HS-5 (cell line): ENCODE results near the gene PDE6H.

Experiments
- DNase-seq: peaks from one replicate; pipeline ENCODE4 v3.0.0-alpha.2; 2012; ENCODE audit warnings: low read depth

PDE6H gene

GRCh38 chr12:14972816-14973215 is at the start of gene PDE6H:
Gene PDE6H, plus strand, starts transcription at chr12:14973042. Its CDS starts 4,971 bp downstream, at chr12:14978013.
- DNase-seq = no peak

DNA sequence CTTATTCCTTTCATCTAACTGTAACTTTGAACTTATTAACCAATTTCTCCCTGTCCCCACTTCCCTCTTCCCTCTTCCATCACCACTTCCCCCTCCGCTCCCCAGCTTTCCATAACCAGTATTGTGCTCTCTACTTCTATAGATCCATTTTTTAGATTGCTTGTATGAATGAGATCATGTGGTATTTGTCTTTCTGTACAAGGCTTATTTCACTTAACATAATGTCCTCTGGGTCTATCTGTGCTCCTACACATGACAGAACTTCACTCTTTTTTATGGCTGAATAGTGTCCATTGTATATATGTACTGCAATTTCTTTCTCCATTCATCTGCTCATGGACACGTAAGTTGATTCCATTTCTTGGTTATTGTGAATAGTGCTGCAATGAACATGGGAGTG is 48.9 kb upstream of the PDE6H start:
- DNase-seq = no peak

DNA sequence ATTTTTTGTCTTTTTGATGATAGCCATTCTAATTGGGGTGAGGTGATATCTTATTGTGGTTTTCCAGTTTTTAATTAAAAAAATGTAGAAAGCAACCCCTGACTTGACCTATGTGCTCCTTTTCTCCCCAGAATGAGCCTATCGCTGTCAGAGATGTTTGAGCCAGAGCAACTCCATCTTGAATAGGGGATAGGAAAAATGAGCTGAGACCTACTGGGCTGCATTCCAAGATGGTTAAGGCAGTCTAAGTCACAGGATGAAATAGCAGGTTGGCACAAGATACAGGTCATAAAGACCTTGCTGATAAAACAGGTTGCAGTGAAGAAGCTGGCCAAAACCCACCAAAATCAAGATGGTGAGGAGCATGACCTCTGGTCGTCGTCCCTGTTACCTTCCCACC is 48.3 kb upstream of the PDE6H start:
- DNase-seq = no peak

- no peak for DNase-seq
These were observed 45.6 kb upstream of the PDE6H start for GRCh38 chr12:14927267-14927666.

DNA sequence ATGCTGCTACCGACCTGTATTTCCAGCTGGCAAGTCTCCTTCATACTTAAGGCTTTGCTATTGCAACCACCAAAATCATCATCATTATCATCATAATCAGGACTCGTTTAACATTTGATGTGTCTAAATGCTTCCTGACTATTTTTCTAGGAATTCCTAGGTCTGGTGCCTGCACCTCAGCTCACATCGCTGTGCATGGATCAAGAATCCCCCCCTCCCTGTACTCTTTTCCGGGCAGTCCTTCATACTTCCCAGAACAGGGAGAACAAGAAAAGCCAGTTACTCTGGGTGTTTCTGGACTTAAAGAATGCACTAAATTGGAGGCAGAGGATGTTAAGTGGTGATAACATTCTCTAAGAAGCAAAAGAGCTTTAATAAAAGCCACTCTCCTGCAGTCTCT is 43.9 kb upstream of the PDE6H start:
- no peak for DNase-seq

DNA sequence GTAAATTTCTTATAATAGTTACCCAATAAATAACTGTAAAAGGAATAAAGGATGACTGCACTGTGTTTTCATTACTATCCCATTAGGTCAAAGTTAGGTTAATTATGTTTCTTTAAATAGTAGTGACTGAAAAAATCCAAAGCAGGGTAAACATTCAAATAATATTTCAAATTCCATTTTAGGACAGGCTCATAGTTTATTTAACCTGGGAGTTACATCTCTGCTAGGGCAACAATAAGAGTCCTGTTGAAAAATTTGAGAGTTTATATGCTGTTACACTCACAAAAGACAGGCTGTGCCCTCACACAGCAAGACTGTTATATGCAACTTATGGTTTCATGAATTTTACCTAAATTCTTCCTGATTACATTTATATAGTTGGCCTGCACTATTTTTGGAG is 42.5 kb upstream of the PDE6H start:
- DNase-seq = no peak

DNA sequence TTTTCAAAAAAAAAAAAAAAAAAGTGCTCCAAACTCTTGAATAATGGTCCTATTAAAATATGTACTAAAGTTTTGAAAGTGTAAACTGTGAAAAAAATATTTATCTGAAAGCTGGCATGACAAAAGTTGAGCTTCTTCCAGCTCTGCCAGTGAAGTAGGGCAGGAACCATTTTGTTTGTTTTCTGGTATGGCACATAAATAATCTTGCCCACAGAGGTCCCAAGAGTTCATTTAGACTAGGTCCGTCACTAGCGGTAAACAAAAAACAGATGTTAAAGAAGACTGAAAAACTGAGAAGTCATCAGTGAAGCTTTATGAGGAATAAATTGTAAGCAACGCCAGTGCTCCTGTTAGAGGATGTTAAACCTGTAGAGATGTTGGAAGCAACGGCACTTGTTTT is 41.5 kb upstream of the PDE6H start:
- no peak for DNase-seq

DNA sequence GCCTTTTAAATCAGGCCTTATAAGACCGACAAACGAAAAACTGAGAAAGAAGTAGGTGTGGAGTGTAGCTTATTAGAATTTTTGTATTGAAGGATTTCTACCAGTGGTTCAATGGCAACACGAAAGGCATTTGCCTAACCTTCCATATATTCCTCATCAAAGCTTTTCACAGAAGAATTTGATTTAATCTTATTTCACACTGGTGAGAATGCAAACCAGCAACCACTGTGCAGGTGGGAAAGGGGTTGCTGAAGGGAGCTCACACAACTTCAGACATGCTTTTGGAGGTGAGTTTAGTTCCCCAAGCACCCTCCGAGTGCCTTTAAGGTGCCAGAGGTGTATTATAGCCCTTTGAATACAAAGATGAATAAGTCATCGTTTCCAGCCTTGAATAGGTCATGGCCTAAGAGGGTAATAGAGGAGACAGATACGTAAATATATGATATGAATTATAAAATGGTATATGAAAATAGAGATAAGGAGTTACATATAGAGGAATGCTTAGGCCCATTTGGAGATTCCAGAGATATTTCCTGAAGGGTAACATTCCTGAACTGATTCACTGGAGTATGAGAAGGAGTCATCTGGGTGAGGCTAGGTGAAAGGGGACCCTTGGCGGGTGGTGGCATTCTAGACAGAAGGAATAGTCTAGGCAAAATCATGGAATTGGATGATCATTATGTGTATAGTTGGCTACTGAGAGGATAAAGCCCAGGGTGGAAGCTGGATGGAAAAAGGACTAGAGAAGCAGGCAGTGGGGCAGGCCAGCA is 40.9 kb upstream of the PDE6H start:
- no peak for DNase-seq

DNA sequence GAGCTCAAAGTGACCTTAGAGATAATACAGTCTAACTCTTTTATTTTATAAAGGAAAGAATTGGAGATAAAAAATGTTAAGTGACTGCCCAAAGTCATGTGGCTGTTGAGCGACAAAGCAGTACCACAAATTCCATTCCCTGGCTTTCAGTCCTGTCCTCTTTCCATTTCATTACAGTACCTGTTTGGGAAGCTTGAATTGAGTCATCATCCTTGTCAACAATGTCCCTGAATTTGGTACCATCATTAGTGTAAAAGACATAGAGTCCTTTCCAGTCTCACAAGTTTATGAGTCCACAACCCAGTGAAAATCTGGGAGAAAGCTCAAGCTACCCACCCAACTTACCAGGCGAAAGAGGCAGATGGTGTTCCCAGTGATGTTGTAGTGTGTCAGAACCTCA is 38.3 kb upstream of the PDE6H start:
- no peak for DNase-seq

- no peak for DNase-seq
These were observed 37.8 kb upstream of the PDE6H start for GRCh38 chr12:14935031-14935430.

- DNase-seq = no peak
These were observed 36.5 kb upstream of the PDE6H start for GRCh38 chr12:14936224-14936861.

DNA sequence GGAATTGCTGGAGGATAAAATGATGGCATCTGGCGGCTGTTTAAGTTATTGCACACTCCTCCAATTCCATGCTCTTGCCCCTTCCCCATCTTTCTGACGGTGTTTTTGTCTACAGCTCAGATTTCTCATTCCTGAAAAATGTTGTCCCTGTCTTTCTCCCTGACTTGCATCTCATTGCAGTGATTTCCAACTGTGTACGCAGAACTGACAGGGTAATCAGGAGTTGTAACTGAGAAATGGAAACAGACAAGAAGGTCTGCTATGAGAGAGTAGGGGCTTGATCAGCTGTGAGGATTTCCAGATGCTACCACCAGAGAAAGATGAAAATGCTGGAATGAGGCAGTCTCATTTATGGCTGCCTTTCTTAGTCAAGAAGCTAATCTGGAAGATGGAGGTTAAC is 35.8 kb upstream of the PDE6H start:
- DNase-seq = no peak

DNA sequence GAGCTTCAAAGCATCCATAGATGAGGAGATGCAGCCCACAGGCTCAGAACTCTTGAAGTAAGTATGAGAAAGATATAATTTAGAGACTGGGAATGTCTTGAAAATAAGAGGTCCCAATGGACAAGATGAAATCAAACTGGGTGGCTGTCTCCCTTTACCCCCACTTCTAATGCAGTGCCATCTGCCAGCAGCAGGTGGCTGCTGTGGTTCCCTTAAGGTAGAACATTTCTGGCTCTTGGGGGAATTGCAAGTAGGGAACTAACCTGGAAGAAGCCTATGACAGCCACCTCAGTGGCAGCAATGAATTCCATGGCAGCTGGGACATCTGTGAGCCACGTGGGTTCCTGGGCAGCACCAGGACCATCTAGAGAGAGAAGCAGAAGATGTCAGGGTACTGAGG is 35.2 kb upstream of the PDE6H start:
- DNase-seq = no peak

- DNase-seq = no peak
These were observed 34.5 kb upstream of the PDE6H start, which contains the start of gene ERP27 for GRCh38 chr12:14938301-14938700. Gene ERP27, minus strand, starts transcription at chr12:14938537. Its CDS starts 29 bp downstream, at chr12:14938508.

- DNase-seq = no peak
These were observed 31.5 kb upstream of the PDE6H start for GRCh38 chr12:14941369-14941768.

DNA sequence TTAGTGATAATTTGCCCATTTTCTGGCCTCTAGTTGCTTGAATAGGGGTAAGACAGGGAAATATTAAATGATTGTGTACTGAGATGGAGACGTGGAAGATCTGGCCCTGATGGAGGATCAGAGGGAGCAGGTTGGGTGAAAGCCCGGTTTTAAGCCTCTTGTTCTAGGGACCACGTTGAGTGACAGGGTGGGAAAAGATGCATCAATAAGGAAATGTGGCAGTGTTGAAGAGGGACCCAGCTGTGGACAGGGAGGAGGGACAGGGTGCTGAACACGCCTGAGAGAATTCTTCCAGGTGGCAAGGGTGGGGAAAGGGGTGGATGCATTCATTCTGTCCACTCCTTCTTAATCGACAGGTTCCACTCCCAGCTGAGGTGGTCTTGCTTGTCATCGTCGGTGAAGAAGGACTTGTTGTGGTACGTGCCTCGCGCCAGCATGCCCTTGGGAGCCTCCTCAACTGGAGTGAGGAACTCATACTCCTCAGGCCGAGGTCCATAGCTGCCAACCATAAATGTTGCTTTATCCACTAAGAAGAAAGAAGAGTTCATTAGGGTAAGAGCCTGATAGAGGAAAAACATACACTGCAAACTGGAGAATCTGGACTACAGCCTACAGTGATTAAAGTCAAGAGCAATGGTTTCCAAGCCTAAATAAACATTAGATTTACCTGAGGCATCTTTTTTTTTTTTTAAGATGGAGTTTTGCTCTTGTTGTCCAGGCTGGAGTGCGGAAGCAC is 30.5 kb upstream of the PDE6H start:
- DNase-seq = no peak

DNA sequence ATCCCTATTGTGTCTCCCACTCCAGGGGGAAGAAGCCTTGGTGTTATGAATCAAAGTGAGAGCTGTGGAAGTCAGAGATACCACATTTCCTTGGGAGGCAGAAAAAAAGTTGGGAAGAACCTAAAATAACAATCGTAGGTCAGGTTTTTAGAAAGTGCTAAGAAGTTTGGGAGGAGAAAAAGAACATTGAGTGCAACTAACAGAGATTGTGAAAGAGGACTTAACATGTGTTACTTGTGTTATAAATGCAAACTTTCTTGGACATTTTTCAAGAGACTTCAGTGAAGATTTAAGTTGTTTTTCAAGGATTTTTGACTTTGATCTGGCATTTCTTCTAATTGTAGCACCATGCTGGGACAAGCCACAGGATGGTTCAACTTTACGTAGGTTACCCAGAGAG is 26.7 kb upstream of the PDE6H start:
- DNase-seq = no peak

DNA sequence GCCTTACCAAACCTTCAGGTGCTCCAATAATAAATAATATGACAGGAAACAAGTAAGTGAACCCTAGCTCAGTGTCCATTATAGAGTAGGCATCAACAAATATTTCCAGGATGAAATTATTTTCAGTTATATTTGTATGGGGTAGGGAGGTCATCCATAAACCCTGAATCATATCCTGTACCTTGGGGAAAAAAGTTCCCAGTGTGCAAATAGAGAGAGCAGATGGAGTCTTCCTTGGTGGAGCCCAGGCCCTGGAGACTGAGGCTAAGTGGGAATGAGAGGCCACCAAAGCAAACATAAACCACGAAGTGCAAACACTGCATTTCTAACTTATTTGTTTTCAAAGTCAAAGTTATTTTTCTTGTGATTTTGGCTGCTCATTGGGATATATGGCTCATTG is 26.0 kb upstream of the PDE6H start:
- DNase-seq = no peak

DNA sequence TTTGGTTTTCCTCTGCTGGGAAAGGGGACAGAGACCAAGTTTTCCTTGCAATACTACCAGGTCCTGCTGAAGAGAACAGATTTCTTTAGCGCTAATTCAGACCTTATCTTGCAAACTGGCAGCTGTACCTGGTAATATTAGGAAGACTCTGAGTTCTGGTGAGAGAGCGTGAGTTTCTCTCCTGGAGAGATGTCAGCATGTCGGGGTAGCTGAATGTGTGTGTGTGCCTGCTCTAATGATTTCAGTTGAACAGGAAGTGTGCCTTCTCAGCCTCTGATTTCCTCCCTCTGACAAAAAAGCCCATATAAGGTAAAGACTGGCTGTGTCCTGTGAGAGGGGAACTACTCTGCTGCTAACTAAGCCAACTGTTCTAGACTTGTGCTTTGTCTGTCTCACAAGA is 24.2 kb upstream of the PDE6H start:
- DNase-seq = no peak

DNA sequence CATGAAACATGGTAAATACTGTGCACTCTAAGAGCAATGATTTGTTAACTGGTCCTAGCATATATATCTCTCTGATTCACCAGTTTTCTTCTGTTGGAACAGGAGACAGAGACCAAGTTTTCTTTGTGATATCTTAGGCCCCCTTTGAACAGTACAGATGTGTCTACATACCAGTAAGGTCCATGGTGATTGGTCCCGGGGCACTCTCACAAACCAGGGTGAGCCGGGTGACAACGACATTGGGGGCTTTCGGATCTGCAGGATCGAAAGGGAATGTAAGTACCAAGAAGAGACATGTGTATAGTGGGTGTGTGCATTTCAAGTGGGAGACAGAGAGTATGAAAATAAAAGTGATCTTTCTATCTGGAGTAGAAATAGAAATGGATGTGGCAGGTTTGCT is 23.2 kb upstream of the PDE6H start:
- DNase-seq = no peak

GRCh38 chr12:14950421-14950820 is 22.4 kb upstream of the PDE6H start:
- DNase-seq = no peak

GRCh38 chr12:14950982-14951746 is 21.7 kb upstream of the PDE6H start:
- DNase-seq = no peak
